GM23248 (cell line): ENCODE results near the gene SLC43A1.

ENCODE experiments used
- EZH2 ChIP-seq: fragments of 200-600 bp; sonication (generic); IDR thresholded peaks from 2 replicates; pipeline ENCODE4 v1.6.1; 2018; ENCODE audit warnings: antibody characterized with exemption, mild to moderate bottlenecking; ENCODE audit not compliant: insufficient read depth, poor library complexity, severe bottlenecking
- EZH2phosphoT487 ChIP-seq: fragments of 200-600 bp; sonication (generic); IDR thresholded peaks from 2 replicates; pipeline ENCODE4 v1.6.1; 2018; ENCODE audit warnings: antibody characterized with exemption, moderate library complexity, mild to moderate bottlenecking, low read depth; ENCODE audit not compliant: insufficient read depth

DNA sequence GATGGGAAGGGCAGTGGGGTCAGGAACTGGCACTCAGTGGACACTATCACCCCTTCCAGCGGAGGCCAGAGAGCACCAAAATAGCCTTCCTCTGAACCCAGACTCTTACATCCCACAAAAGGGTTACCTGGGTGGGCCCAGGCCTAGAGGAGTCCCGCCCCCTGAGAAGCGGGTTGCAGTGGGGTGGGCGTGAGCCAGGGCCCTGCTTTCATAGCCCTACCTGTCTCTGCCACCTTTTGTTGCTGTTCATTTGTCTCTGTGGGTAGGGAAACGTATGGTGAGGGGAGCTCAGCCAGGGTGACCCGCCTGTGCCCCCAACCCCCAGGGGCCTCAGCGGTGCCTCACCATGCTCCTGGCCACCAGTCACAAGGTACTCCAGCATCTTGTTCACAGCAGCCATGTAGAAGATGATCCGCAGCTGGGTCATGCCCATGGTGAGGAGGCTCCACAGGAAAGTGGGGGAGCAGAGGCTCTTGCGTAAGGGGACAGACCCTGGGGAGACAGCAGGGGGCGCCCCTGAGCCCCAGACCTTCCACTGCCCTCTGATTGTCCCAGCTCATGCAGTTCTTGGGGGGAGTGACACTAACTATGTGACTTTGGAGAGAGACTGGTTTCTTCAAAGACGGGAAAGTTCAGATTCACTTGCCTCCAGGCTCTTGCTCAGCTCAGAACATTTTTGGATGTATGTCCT lies 24.0 kb downstream of the SLC43A1 start:
- TF ChIP-seq EZH2phosphoT487 (no peak), EZH2 (no peak)
